H9 (cell line): ENCODE results near the gene ADGRA1. TPM values are rescaled to one million over a fixed set of nuclear protein-coding genes. Genes with fewer than 3 reads are reported as not detected.

Experiments
- DNase-seq: peaks from one replicate; pipeline ENCODE4 v3.0.0-alpha.2; 2017
- H2AFZ ChIP-seq: one replicate; pipeline ENCODE4 v1.6.1; 2013; ENCODE audit warnings: mild to moderate bottlenecking, low read length, control low read depth, moderate library complexity
- H2AK5ac ChIP-seq: 2 replicates; pipeline ENCODE4 v1.6.1; 2013; ENCODE audit warnings: low read length, control low read depth, mixed read lengths; ENCODE audit not compliant: insufficient read length
- H2BK120ac ChIP-seq: one replicate; pipeline ENCODE4 v1.6.1; 2013; ENCODE audit warnings: low read depth, mild to moderate bottlenecking, low read length, control low read depth, inconsistent platforms; ENCODE audit not compliant: poor library complexity, severe bottlenecking
- H2BK12ac ChIP-seq: 2 replicates; pipeline ENCODE4 v1.6.1; 2013; ENCODE audit warnings: low read length, control low read depth, mixed read lengths, low read depth; ENCODE audit not compliant: insufficient read length
- H2BK15ac ChIP-seq: 2 replicates; pipeline ENCODE4 v1.6.1; 2013; ENCODE audit warnings: low read depth, low read length, control low read depth
- H2BK20ac ChIP-seq: one replicate; pipeline ENCODE4 v1.6.1; 2013; ENCODE audit warnings: low read depth, mild to moderate bottlenecking, low read length, control low read depth, inconsistent platforms; ENCODE audit not compliant: poor library complexity, severe bottlenecking
- H2BK5ac ChIP-seq: 2 replicates; pipeline ENCODE4 v1.6.1; 2013; ENCODE audit warnings: low read length, control low read depth, mixed read lengths; ENCODE audit not compliant: insufficient read length
- H3K14ac ChIP-seq: 2 replicates; pipeline ENCODE4 v1.6.1; 2013; ENCODE audit warnings: low read length, control low read depth; ENCODE audit not compliant: insufficient read depth
- H3K18ac ChIP-seq: 2 replicates; pipeline ENCODE4 v1.6.1; 2013; ENCODE audit warnings: low read depth, mild to moderate bottlenecking, mixed read lengths, low read length, control low read depth; ENCODE audit not compliant: insufficient read length
- H3K23ac ChIP-seq: 2 replicates; pipeline ENCODE4 v1.6.1; 2013; ENCODE audit warnings: low read length, control low read depth, mixed read lengths, low read depth; ENCODE audit not compliant: insufficient read length
- H3K23me2 ChIP-seq: 2 replicates; pipeline ENCODE4 v1.6.1; 2013; ENCODE audit warnings: low read depth, mild to moderate bottlenecking, mixed read lengths, low read length, control low read depth; ENCODE audit not compliant: insufficient read length, poor library complexity, severe bottlenecking
- H3K27ac ChIP-seq: 2 replicates; pipeline ENCODE4 v1.5.1; 2013; ENCODE audit warnings: low read length, control low read depth, mixed read lengths, low read depth; ENCODE audit not compliant: insufficient read length
- H3K27me3 ChIP-seq: 2 replicates; pipeline ENCODE4 v1.6.1; 2013; ENCODE audit warnings: low read length, control low read depth, inconsistent platforms; ENCODE audit not compliant: insufficient read depth
- H3K4ac ChIP-seq: 2 replicates; pipeline ENCODE4 v1.6.1; 2013; ENCODE audit warnings: low read depth, mild to moderate bottlenecking, control low read depth, inconsistent platforms, low read length, moderate library complexity
- H3K4me1 ChIP-seq: 2 replicates; pipeline ENCODE4 v1.6.1; 2013; ENCODE audit warnings: low read length, control low read depth, inconsistent platforms; ENCODE audit not compliant: insufficient read depth
- H3K4me2 ChIP-seq: 2 replicates; pipeline ENCODE4 v1.6.1; 2013; ENCODE audit warnings: low read length, control low read depth, mixed read lengths; ENCODE audit not compliant: insufficient read length, insufficient read depth
- H3K56ac ChIP-seq: 2 replicates; pipeline ENCODE4 v1.6.1; 2013; ENCODE audit warnings: low read depth, mild to moderate bottlenecking, mixed read lengths, low read length, control low read depth; ENCODE audit not compliant: insufficient read length
- H3K79me1 ChIP-seq: 2 replicates; pipeline ENCODE4 v1.6.1; 2013; ENCODE audit warnings: low read depth, mild to moderate bottlenecking, moderate library complexity, low read length, control low read depth, inconsistent platforms; ENCODE audit not compliant: insufficient read depth, poor library complexity, severe bottlenecking
- H3K79me2 ChIP-seq: 2 replicates; pipeline ENCODE4 v1.6.1; 2013; ENCODE audit warnings: low read length, control low read depth, inconsistent platforms; ENCODE audit not compliant: insufficient read depth
- H3K9ac ChIP-seq: 2 replicates; pipeline ENCODE4 v1.6.1; 2013; ENCODE audit warnings: low read length, control low read depth, mixed read lengths; ENCODE audit not compliant: insufficient read length; ENCODE audit errors: extremely low read depth
- H3K9me3 ChIP-seq: one replicate; pipeline ENCODE4 v1.6.1; 2013; ENCODE audit warnings: low read depth, low read length, inconsistent platforms; ENCODE audit not compliant: control insufficient read depth
- H3T11ph ChIP-seq: one replicate; pipeline ENCODE4 v1.6.1; 2013; ENCODE audit warnings: mild to moderate bottlenecking, low read length, control low read depth, inconsistent platforms
- H4K20me1 ChIP-seq: one replicate; pipeline ENCODE4 v1.6.1; 2013; ENCODE audit not compliant: control insufficient read depth, insufficient read length, insufficient read depth
- H4K5ac ChIP-seq: 2 replicates; pipeline ENCODE4 v1.6.1; 2013; ENCODE audit warnings: low read depth, mild to moderate bottlenecking, mixed read lengths, low read length, control low read depth; ENCODE audit not compliant: insufficient read length
- H4K8ac ChIP-seq: replicated peaks from 2 replicates; pipeline ENCODE4 v1.6.1; 2013; ENCODE audit warnings: low read length, control low read depth, mixed read lengths, low read depth; ENCODE audit not compliant: insufficient read length
- H4K91ac ChIP-seq: 2 replicates; pipeline ENCODE4 v1.6.1; 2013; ENCODE audit warnings: low read depth, mild to moderate bottlenecking, moderate library complexity, mixed read lengths, low read length, control low read depth; ENCODE audit not compliant: insufficient read length
- H3K27ac Mint-ChIP-seq, 3 experiments: 2 replicates in 2 of 3; 3 replicates in 1 of 3; pipeline ENCODE4 v1.8.0; 2020 to 2021; ENCODE audit warnings: mixed read lengths in 3 of 3, mild to moderate bottlenecking in 1 of 3, moderate library complexity in 1 of 3
- H3K27me3 Mint-ChIP-seq: 2 replicates; pipeline ENCODE4 v1.8.0; 2021; ENCODE audit warnings: low read depth, mild to moderate bottlenecking, moderate library complexity, mixed read lengths
- H3K36me3 Mint-ChIP-seq, 3 experiments: 2 replicates in 2 of 3; 3 replicates in 1 of 3; pipeline ENCODE4 v1.8.0; 2020 to 2021; ENCODE audit warnings: low read depth in 3 of 3, mixed read lengths in 3 of 3; ENCODE audit not compliant: insufficient read depth in 1 of 3
- H3K4me1 Mint-ChIP-seq, 2 experiments: 2 replicates each; pipeline ENCODE4 v1.8.0; 2020; ENCODE audit warnings: mixed read lengths in 2 of 2
- H3K4me3 Mint-ChIP-seq, 2 experiments: 2 replicates in 1 of 2; 3 replicates in 1 of 2; pipeline ENCODE4 v1.8.0; 2020 to 2021; ENCODE audit warnings: mild to moderate bottlenecking in 2 of 2, mixed read lengths in 2 of 2, moderate library complexity in 1 of 2
- H3K9me3 Mint-ChIP-seq, 2 experiments: 2 replicates in 1 of 2; 3 replicates in 1 of 2; pipeline ENCODE4 v1.8.0; 2020; ENCODE audit warnings: mild to moderate bottlenecking in 2 of 2, mixed read lengths in 2 of 2, moderate library complexity in 1 of 2
- CTCF ChIP-seq: fragments of 200-600 bp; sonication (generic); conservative IDR thresholded peaks from 3 replicates; pipeline ENCODE4 v1.8.0; 2021; ENCODE audit warnings: antibody characterized with exemption, mild to moderate bottlenecking
- WGBS: extraction: QIAGEN DNeasy Blood & Tissue Kit; methylation state at CpG from one replicate; pipeline ENCODE4 v1.1.7; 2013; ENCODE audit warnings: missing lambda C conversion rate, low lambda C conversion rate, mixed read lengths; ENCODE audit not compliant: insufficient read length; ENCODE audit errors: extremely low coverage; 5-methylcytosine and 5-hydroxymethylcytosine counted together
- total RNA-seq: library from RNA; stranded (reverse); gene quantifications from 2 replicates; pipeline ENCODE4 v1.2.1, GENCODE V29; 2021

ADGRA1 gene
- total RNA-seq, 1 experiment from 2014 or later, result 0.11 TPM

- Histone ChIP-seq H3K4ac (no peak overlapping the region), H3K9ac (no peak overlapping the region), H4K20me1 (no peaks in the 10 kb centered on the region), H3K14ac (no peak overlapping the region), H2BK120ac (no peak overlapping the region), H3K23me2 (no peaks in the 10 kb centered on the region), H2AK5ac (no peak overlapping the region), H2BK15ac (no peak overlapping the region), H4K91ac (no peak overlapping the region), H4K5ac (no peak overlapping the region), H3K56ac (no peak overlapping the region), H3K79me1 (no peaks in the 10 kb centered on the region), H2BK12ac (no peak overlapping the region), H3K79me2 (no peaks in the 10 kb centered on the region), H3T11ph (no peak overlapping the region), H3K23ac (no peak overlapping the region), H2AFZ (no peak overlapping the region), H3K4me1 (no peaks in the 10 kb centered on the region), H3K27me3 (no peaks in the 10 kb centered on the region), H3K9me3 (no peaks in the 10 kb centered on the region), H3K18ac (no peak overlapping the region), H2BK5ac (no peak overlapping the region), H3K4me2 (no peak overlapping the region), H3K27ac (no peak overlapping the region), H4K8ac (no peak overlapping the region), H2BK20ac (no peak overlapping the region)
- Mint-ChIP-seq H3K27me3 (peaks cover 14% of the 10 kb centered on the region), H3K27ac (peak overlapping the region in 2 of 3 experiments; percentile 9 to 33; a peak in 1 of 7 replicates), H3K4me3 (no peak overlapping the region), H3K4me1 (peaks cover 0 to 2% of the 10 kb centered on the region in 2 experiments; a peak in 1 of 4 replicates), H3K9me3 (peaks cover 15 to 16% of the 10 kb centered on the region in 2 experiments), H3K36me3 (no peaks in the 10 kb centered on the region; a peak in 2 of 7 replicates)
- DNase-seq, result no peak
- TF ChIP-seq CTCF, result no peak
- no CpG with 5 or more reads among the region's 33 CpGs for WGBS
Observed at GRCh38 chr10:133122171-133122935, 34.6 kb downstream of the ADGRA1 start.
